Testis (tissue), 3 donors: ENCODE data around the gene KCNJ4. TPM values are rescaled to one million over a fixed set of nuclear protein-coding genes. Genes with fewer than 3 reads are reported as not detected.
"Not testable (repeated sequence)": the region's sequence is repeated elsewhere in the genome, so short reads cannot be mapped to it uniquely, and the experiment has no call there.

Experiments used
- DNase-seq: peaks from one replicate; pipeline ENCODE4 v3.0.0-alpha.2; 2019
- H3K27ac ChIP-seq, 2 donors: fragments of 200-600 bp; sonication (generic); one replicate each; pipeline ENCODE4 v1.5.1; 2019
- H3K27me3 ChIP-seq: fragments of 200-600 bp; sonication (generic); one replicate; pipeline ENCODE4 v1.5.1; 2019
- H3K36me3 ChIP-seq: fragments of 200-600 bp; sonication (generic); one replicate; pipeline ENCODE4 v1.5.1; 2017; ENCODE audit warnings: low read depth; ENCODE audit errors: missing control alignments
- H3K4me1 ChIP-seq: fragments of 200-600 bp; sonication (generic); one replicate; pipeline ENCODE4 v1.5.1; 2019
- H3K4me3 ChIP-seq, 2 donors: fragments of 200-600 bp; sonication (generic); one replicate each; pipeline ENCODE4 v1.5.1; 2017 to 2019
- H3K9me3 ChIP-seq: fragments of 200-600 bp; sonication (generic); one replicate; pipeline ENCODE4 v1.5.1; 2017
- POLR2A ChIP-seq: fragments of 450-650 bp; IDR thresholded peaks from one replicate; pipeline ENCODE4 v1.6.1; 2017; ENCODE audit warnings: antibody characterized with exemption, mild to moderate bottlenecking, moderate library complexity
- WGBS, 2 donors: methylation state at CpG; one replicate each; pipeline ENCODE4 v1.1.5; 2018; 5-methylcytosine and 5-hydroxymethylcytosine counted together
- intact Hi-C: fragments of 100-400 bp; cut with DNase I; formaldehyde crosslinking; loops from one replicate; pipeline ENCODE4 v1.15.1; 2023; ENCODE audit warnings: low total_unique reads
- polyA plus RNA-seq: library from polyadenylated mRNA; stranded (reverse); fragments of 350-450 nt; fragmentation: Illumina TruSeq; extraction: RNeasy Lipid Tissue Mini Kit (QIAGEN cat#74804); gene quantifications from one replicate; pipeline ENCODE4 v1.2.3, GENCODE V29; 2014; ENCODE audit warnings: low read depth, low replicate concordance; ENCODE audit not compliant: insufficient read depth
- total RNA-seq, 2 donors: library from RNA; depleted of rRNA; stranded (reverse); fragments of >200 nt; gene quantifications; one replicate each; pipeline ENCODE4 v1.2.3, GENCODE V29; 2016
- TF ChIP-seq, protein P1 (sequence below), 3 experiments: fragments of 450-650 bp in 2 of 3; fragments of 200-600 bp in 1 of 3; sonication (generic) in 1 of 3; IDR thresholded peaks; one replicate each; pipeline ENCODE4 v1.5.1; 2016 to 2019; ENCODE audit warnings: antibody characterized with exemption in 3 of 3, mild to moderate bottlenecking in 2 of 3, moderate library complexity in 1 of 3

KCNJ4 gene
- total and polyA plus RNA-seq, 3 donors from 2014 or later = 1.7 to 3.0 (median 1.7) TPM

DNA sequence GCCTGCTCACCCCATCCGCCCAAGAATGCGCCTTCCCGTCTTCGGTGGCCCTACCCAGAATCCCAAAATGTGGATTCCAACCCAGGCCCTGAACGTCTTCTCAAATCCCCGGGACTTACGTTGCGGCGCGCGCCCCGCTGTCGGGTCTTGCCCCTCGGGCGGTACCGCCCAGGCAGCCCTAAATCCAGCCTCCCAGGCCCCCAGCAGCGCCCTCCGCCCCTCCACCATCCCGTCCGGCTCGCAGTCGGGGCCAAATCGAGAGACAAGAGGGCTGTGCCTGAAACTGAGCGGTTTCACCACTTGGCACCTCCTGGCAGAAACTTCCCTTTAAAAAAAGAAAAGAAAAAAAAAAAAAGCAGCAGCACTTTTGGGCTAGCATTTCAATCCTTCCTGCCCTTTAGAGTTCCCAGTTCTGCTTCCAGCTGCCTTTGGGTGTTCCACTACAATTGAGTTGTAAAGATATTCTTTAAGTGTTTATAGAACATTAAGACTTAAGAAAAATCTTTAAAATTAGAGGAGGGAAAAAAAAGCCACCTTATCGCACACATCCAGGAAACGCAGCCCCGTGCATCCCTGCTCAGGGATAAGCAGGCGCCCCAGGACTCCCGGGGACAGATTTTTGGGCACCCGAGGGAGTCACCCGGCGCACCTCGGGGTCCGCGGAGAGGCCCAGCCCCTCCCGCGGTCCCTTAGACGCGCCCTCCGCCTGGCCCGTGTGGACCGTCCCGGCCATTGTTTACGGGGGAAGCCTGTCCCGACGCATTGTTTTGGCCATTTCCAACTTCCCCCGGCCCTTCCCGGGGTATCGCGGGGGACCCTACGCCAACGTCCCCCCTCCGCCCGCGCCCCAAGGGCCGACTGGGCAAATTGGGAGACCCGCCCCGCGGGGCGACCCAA, 57.6 kb downstream of the KCNJ4 start:
- peak overlapping the region; percentile 86 to 93 for H3K27ac ChIP-seq
- H3K36me3 ChIP-seq = no peaks in the 10 kb centered on the region
- peak overlapping the region; percentile 89 to 92 for H3K4me3 ChIP-seq
- intact Hi-C loops = no loop called here
- H3K27me3 ChIP-seq = no peaks in the 10 kb centered on the region
- no peak for TF ChIP-seq POLR2A
- TF ChIP-seq, protein P1, sequence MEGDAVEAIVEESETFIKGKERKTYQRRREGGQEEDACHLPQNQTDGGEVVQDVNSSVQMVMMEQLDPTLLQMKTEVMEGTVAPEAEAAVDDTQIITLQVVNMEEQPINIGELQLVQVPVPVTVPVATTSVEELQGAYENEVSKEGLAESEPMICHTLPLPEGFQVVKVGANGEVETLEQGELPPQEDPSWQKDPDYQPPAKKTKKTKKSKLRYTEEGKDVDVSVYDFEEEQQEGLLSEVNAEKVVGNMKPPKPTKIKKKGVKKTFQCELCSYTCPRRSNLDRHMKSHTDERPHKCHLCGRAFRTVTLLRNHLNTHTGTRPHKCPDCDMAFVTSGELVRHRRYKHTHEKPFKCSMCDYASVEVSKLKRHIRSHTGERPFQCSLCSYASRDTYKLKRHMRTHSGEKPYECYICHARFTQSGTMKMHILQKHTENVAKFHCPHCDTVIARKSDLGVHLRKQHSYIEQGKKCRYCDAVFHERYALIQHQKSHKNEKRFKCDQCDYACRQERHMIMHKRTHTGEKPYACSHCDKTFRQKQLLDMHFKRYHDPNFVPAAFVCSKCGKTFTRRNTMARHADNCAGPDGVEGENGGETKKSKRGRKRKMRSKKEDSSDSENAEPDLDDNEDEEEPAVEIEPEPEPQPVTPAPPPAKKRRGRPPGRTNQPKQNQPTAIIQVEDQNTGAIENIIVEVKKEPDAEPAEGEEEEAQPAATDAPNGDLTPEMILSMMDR (IDR thresholded peaks at IDR 0.05) = no peak
- no peaks in the 10 kb centered on the region for H3K9me3 ChIP-seq
- no peaks in the 10 kb centered on the region for H3K4me1 ChIP-seq
- no peak for DNase-seq
- WGBS, 2 donors = 23 to 29% methylated on average over 37 to 43 of the region's 60 CpGs

DNA sequence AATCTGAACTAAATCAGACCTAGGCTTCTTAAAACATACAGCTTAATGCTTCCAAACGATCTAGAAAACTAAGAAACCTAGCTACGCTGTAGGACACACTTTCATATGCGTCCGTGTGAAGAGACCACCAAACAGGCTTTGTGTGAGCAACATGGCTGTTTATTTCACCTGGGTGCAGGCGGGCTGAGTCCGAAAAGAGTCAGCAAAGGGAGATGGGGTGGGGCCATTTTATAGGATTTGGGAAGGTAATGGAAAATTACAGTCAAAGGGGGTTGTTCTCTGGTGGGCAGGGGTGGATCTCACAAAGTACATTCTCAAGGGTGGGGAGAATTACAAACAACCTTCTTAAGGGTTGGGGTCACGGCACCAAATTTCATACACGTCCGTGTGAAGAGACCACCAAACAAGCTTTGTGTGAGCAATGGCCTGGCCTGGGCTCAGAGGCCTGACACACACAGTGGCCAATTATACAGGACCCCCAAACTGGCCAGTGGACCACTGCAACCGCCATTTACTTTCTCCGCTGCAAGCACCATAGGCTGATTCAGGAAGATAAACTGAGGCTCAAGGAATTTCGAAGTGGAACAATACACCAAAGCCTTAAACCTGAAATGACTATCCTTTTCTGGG, 58.4 kb downstream of the KCNJ4 start:
- intact Hi-C loops, DNase-seq, H3K27me3 ChIP-seq, H3K36me3 ChIP-seq, H3K4me1 ChIP-seq, H3K9me3 ChIP-seq: not testable (repeated sequence)
- 59 to 69% methylated on average over 12 of the region's 12 CpGs for WGBS, 2 donors
- Histone ChIP-seq H3K4me3 (peak overlapping the region in 1 of 2 donors; percentile 89), H3K27ac (peak overlapping the region in 1 of 2 donors; percentile 93)

DNA sequence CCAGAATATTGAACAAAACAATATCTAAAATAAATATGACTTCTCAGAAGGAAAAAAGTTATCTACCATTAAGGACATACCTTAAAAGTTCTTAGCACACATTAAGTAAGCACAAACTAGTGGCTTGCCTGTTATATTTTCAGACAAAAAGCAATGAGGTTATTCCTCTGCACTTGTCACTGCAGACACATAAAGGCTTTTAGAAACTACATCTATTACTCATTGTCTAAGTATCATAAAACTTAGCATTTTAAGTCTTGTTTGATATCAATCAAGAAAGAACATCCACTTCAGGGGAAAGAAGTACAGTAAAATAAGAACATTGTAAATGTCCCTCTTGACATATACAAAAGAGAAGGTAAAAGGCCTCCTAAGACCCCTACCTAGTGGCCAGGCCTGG, 59.1 kb downstream of the KCNJ4 start:
- DNase-seq, H3K27ac ChIP-seq: not testable (repeated sequence)

DNA sequence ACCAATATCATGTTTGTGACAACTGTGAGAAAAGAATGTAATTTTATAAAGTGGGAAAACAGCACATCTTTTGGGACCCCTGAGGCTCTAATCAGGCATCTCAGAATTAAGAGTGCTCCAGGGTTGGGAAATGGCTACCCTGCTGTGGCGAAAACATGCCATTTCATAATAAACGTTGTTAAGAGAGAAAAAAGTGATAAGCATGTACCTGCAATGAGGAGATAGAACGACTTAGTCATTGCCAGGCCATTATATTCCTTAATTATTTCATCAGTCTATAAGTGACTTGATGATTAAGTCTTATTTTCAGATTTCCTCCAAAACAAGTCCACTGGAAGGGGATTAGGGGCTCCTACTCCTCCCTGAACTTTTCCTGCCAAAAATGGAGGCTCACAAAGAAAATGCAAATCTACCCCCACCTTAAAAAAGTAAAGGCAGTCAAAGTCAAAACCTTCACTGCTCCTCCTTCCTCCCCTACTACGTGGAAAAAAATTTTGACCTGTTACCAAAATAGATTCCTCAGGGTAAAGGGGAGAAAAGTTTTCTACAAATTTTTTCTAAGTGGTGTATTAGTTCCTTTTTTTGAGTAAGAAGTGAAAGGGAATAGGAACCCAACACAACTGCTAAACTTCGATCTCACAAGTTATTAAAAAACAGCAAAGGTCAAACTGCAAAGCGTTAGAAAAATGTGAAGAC, 59.9 kb downstream of the KCNJ4 start:
- WGBS, 2 donors = 51% methylated on average over 6 of the region's 6 CpGs
- H3K27ac ChIP-seq, H3K27me3 ChIP-seq, DNase-seq, H3K4me3 ChIP-seq, H3K9me3 ChIP-seq, intact Hi-C loops, H3K4me1 ChIP-seq, H3K36me3 ChIP-seq: not testable (repeated sequence)

More for the DNA sequence above, 59.1 kb downstream of the KCNJ4 start:
- H3K9me3 ChIP-seq, H3K4me3 ChIP-seq, intact Hi-C loops, H3K4me1 ChIP-seq, H3K36me3 ChIP-seq, H3K27me3 ChIP-seq: not testable (repeated sequence)

DNA sequence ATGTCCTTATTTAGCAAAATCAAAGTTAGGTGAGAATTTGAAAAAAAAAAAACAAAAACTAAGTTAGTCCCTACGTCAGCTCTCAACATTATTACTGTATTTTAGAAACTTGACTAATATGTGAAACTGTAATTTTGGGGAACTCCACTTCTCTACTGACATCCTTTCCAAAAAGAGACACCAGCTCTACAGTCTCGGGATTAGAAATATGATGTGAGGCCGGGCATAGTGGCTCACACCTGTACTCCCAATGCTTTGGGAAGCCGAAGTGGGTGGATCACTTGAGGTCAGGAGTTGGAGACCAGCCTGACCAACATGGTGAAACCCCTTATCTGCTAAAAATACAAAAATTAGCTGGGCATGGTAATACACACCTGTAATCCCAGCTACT, 65.6 kb downstream of the KCNJ4 start:
- intact Hi-C loops, H3K36me3 ChIP-seq, H3K27ac ChIP-seq, DNase-seq, H3K4me3 ChIP-seq, H3K27me3 ChIP-seq, H3K4me1 ChIP-seq, H3K9me3 ChIP-seq: not testable (repeated sequence)
- whole genome bisulfite sequencing, 2 donors = 78 to 83% methylated on average over 4 of the region's 4 CpGs

DNA sequence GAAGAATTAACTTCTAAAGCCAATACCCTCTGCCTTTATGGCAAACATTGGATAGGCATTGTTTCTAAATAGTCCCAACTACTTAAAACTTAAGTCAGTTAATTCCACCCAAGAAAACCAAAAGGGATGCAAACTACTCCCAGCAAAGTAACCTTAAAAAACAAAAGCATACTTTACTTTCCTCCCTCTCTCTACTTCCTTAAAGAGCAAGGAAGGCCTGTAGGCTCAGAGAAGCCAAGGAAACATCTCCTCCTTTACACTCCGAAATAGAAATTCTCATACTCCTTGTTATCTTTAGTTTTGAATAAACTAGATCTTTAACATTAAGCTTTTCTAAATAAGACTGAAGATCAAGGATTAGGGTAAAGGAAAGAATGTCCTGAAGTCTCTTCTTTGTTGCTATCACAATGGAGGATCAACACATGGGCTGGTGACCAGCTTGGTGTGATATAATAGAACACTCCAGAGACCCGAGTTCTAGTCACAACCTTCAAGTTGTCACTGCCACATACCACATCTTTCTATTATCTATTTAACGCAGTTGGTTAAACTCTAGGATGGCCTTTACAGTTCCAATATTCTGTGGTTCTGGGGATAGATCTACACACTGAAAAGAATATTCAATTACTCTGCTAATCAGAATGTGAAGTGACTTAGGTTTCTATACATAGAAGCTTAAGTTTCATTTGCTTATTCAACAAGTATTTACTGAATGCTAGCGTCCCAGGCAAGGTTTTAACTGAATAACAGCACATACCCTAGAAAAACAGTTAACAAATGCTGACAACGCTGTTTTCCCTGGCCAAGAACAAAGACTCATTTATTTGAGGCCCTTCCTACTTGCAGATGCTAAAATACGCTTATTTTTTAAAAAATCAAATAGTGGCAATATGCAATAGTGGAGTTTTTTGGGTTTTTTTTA, 66.2 kb downstream of the KCNJ4 start:
- intact Hi-C loops, H3K27ac ChIP-seq, H3K9me3 ChIP-seq, H3K4me3 ChIP-seq, DNase-seq, H3K27me3 ChIP-seq, H3K4me1 ChIP-seq, H3K36me3 ChIP-seq: not testable (repeated sequence)
- WGBS, 2 donors = 64 to 65% methylated on average over 6 of the region's 6 CpGs

DNA sequence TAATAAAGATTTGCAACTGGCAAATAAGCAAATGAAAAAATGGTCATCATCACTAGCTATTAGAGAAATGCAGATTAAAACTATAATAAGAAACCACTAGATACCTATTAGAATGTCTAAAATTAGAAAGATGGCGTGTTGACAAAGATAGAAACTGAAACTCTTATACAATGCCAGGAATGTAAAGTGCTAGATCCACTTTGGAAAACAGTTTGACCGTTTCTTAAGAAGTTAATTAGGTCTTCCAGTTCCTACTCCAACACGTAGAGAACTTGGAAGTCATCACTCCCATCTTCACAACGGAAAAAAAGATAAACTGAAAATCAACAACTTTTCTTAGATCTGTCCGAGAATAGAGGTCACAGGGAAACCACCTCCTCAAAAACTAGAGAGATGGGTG, 68.1 kb downstream of the KCNJ4 start:
- H3K27ac ChIP-seq, H3K4me1 ChIP-seq, DNase-seq, H3K4me3 ChIP-seq, H3K9me3 ChIP-seq, H3K36me3 ChIP-seq, intact Hi-C loops, H3K27me3 ChIP-seq: not testable (repeated sequence)
- 35 to 41% methylated on average over 5 of the region's 5 CpGs for WGBS, 2 donors
